Muscle of back (tissue), 11 donors: ENCODE measurements around the gene AGPAT4. TPM values are rescaled to one million over a fixed set of nuclear protein-coding genes. Genes with fewer than 3 reads are reported as not detected.
"Not testable (repeated sequence)": the region's sequence is repeated elsewhere in the genome, so short reads cannot be mapped to it uniquely, and the experiment has no call there.

Experiments used
- DNase-seq, 3 donors: peaks; one replicate each; pipeline versions ENCODE4 v3.0.0 to v3.0.0-alpha.2; 2013
- polyA plus RNA-seq, 10 donors: library from polyadenylated mRNA; unstranded; fragments of 120-200 nt; gene quantifications; one replicate each; pipeline ENCODE4 v1.2.1, GENCODE V29; 2013; ENCODE audit not compliant: insufficient read length in 10 of 10

AGPAT4 gene
- polyA plus RNA-seq, 10 donors, result 7.9 to 12.5 (median 10.0) TPM

DNA sequence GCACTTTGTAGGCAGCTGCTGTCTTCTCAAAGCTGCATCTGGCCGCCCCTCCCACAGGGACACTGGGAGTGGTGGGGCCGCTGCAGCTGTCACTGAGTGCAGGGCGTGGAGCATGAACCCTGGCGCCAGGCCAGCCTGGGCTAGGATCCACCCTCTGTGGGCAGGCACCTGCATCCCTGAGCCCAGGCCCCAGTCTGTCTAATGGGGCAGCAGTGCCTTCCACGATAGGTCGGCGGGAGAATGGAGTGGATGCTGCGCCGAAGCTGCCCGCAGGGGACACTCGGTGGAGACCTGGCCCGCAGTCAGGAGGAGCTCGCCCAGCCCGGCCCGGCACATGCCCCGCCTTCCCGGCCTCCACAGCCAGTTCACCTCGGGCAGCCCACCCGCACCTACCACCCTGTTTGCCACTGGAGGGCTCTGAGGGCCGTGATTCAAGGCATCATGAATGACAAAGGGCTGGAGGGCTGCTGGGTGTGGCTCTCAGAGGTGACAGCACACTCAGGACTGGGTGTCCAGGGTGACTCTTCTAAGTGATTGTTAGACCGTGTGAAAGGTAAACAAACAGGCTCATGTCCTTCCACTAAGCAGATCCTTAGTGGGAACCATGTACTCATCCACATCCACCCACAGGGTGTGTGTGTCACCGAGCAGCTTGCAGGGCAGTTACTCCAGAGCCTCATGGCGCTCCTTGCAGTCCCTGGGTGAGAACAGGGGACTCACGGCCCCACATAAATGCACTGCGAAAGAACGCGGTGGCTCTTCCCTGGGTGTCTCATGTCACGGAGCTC, 133.9 kb downstream of the AGPAT4 start:
- DNase-seq, result peak; percentile 22 to 49 (median 33)

DNA sequence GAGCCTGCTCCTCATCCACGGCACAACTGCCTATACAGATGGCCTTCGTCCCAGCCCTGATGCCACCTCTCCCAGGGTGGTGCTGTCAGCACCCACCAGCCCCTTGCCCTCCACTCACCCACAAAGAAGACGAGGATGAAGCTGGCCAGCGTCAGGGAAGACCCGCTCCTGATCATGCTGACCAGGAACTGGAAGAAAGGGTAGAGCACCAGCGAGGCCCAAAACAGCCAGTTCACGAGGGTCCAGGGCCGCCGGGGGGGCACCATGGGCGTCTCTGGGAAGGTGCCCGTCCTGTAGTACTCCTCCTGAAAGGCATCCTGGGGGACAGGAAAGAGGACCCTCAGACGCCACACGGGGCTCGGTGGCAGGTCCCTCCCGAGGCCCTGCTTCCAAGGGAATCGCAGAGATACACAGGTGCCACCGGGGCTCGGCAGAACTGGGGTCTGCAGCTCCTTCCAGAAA, 134.5 kb downstream of the AGPAT4 start:
- no peak for DNase-seq

GRCh38 chr6:161138543-161139303, 135.1 kb downstream of the AGPAT4 start:
- no peak for DNase-seq

DNA sequence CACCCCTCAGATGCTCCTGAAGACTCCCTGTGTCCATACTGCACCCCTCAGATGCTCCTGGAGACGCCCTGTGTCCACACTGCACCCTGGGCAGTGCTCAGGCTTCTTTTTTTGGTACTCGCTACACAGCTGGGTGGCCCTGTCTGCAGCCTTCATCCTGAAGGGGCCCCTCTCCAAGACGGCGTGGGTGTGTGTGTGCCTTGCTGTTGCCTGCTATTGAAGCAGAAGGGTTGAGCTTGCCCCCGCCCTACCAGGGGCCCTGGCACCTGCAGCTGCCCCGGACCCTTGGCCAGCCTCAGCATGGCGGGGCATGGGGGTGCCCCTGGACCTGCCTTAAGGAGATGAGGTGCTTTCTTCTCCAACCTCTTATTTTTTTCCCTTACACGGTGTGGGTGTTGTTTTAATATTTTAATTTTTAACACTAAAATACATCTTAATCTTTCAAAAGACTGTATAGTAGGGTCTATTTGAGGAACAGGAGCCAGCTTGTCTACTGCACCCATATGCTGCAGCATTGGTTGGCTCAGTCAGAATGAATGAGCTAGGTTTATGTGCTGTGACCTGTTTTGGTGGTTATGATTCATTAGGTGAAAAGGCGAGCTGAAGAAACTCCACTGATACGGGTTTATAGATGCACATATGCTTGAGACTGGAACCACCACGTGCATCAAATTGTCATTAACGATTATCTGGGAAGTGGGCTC, 135.9 kb downstream of the AGPAT4 start:
- no peak for DNase-seq

- no peak for DNase-seq
Measured at GRCh38 chr6:161137320-161137719, 136.5 kb downstream of the AGPAT4 start.

DNA sequence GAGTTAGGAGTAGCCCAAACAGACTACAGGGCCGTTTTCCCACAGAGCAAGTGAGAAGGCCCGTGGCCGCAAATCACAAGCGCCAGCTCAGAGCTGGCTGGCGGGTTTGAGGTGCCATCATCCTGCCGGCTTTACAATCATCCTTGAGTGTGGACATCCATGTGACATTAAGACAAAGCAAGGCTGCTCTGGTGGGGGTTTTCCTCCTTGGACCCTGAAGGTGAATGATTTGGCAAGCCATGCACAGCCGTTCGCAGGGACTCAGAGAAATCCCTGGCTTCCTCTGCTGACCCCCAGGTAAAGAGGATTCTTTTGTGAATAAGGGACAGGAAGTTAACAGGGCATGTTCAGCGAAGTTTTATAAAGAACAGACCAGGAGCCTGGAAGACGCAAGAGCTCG, 137.2 kb downstream of the AGPAT4 start:
- no peak for DNase-seq

- no peak for DNase-seq
Measured at GRCh38 chr6:161135695-161136591, 137.9 kb downstream of the AGPAT4 start.

DNA sequence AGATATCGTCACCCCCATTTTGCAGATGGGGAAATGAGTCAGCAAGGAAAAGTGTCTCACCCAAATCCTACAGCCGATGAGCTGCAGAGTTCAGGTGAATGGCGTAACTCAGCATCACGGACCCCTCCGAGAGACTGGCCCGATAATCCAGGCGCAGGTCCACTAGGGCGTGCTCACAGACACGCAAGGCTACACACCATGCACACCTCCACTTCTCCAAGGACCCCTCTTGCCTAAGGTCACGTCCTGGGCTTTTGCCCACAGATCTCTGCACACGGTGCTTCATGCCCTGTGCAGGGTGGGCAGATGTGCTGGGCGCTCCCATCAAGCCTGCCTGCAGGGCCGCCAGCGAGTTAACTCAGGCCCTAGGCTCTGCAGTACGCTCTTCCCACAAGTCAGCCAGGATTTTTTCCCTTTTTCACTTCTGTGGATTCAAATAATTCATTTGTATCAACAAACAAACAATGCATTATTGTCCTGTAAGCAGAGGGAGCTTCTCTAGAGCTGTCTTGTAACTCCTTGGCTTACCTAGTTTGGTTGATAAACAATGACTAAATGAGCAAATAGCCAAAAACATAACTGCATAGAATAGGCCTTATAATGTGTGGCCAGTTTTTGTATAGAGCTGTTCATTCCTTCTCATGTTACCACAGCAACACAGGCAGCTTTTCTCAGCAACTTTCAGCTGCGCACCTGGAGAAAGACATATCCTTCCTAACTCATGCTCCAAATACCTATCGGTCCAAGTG, 139.1 kb downstream of the AGPAT4 start:
- DNase-seq, result no peak

- DNase-seq, result no peak
Measured at GRCh38 chr6:161133963-161134362, 139.9 kb downstream of the AGPAT4 start.

DNA sequence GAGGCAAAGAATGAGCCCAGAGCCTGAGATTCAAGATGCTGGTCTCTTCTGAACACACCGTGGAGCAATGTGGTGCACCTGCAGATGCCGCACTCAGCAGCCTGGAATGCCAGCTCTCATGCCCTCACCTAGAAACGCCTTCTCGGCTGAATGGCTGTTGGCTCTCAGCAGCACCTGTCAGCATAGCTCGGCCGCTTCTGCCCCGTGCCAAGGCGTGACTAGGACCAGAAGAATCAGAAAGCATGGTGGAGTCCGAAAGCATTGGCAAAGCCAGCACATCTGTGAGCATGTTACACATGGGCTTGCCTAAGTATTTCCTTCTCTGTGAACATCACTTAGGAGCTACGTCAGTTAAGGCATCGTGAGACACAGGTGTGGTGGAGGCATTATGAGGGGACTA, 141.5 kb downstream of the AGPAT4 start:
- no peak for DNase-seq

- no peak for DNase-seq
Measured at GRCh38 chr6:161130967-161131766, 142.7 kb downstream of the AGPAT4 start.

DNA sequence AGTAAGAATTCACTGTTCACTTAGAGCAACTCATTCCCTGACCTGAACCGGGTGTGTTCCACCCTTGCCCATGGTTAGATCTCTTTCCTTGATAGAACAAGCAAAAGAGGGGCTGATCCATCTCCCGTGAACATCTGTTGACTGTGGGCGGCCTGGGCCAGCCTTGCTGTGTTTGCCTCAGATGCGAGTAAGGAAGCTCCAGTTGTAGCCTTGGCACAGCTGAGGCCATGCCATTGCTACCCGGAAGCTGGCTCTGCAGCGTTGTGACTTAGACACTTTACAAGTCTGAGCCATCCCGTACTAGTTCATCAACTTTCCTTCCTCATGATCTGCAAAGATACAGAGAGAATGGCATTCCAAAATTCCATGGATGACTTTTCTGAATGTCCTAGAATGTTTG, 143.3 kb downstream of the AGPAT4 start:
- no peak for DNase-seq

DNA sequence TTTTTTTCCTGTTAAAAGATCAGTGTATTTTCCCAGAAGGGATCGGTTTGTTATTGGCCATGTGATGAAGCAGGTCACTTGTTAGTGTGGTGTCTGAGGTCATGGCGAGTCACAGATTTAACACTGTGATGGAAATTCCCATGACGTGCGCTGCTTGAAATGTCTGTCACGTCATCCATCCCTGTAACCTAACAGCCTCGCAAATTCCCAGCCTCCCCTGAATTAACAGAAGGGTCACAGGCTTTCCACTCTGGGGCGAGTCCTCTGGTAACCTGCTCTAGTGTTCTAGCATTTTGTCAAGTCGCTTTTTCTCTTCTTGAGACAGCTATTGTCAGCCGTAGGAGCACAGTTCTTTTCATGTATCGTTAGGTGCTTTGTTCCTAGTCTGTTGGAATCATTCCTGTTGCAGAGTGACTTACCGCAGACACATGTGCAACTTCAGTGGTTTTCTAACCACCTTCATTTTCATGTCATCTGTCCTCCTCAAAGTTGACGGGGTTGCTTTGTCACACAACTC, 145.1 kb downstream of the AGPAT4 start:
- no peak for DNase-seq

DNA sequence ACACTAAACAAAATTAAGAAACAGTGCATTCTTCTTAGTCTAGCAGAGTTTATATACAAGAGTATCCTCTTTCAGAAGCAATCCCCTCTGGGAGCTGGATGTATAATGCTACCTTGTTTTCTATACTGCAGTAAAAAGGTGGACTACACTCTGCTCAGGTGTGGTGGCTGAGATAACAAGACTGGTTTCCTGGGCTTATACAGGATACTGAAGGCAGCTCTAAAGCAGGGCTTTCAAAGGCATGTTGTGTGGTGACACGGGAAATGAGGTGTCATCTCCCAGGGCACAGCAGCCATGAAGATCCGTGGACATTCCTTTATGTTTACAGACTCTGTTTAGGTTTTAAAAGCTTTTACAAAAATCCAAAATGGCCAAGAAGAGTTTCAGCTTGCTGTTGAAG, 145.6 kb downstream of the AGPAT4 start:
- no peak for DNase-seq

DNA sequence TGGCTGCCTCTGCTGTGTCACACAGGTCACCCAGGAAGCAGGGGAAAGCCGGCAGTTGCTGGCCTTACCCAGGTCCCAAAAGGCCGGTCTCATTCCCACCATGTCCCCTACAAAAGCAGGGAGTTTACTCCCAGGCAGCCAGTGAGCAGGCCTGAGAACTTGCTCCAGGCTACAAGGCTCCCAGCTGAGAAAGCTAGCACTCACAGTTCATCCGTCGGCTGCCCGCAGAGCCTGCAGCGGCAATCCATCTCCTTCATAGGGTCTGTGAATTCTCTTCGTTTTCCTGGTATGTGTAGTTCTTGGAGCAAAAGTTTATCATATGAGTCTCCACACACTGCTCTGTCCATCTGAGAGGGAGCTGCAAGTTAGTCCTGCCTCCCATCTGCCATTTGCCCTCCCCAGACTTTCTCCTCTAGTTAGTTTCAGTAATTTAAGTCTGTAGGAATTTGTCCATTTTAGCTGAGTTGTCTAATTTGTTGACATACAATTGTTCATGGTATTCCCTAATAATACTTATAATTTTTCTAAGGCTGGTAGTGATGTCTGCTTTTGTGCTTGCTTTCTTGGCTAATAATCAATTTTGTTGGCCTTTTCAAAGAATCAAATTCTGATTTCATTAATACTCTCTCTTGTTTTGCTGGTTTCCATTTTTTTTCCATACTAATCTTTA, 146.7 kb downstream of the AGPAT4 start:
- DNase-seq, result no peak

- no peak for DNase-seq
Measured at GRCh38 chr6:161125591-161125990, 148.3 kb downstream of the AGPAT4 start.

- DNase-seq, result not testable (repeated sequence)
Measured at GRCh38 chr6:161123319-161123718, 150.5 kb downstream of the AGPAT4 start.

DNA sequence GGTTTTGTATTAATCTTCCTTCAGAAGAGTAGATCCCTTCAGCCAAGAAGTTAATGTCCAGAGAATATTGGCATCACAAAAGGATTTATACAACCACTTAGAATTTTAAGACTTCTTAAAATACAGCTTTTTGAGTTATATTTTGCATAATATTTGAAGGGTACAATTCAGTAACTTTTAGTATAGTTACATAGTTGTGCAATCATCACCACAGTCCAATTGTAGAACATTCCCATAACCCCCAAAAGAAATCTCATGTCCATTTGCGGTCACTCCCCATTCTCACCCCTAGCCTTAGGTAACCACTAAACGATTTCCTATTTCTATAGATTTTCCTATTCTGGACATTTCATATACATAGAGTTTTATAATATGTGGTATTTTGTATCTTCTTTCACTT, 155.9 kb downstream of the AGPAT4 start:
- no peak for DNase-seq

- DNase-seq, result no peak
Measured at GRCh38 chr6:161117308-161117707, 156.6 kb downstream of the AGPAT4 start.
